Panc1 (cell line): Measurements from ENCODE around the gene TRIM45. TPM values are rescaled to one million over a fixed set of nuclear protein-coding genes. Genes with fewer than 3 reads are reported as not detected.
A peak's percentile ranks its signal among the peaks of the same experiment; 100 is the strongest.

Experiments used
- ATAC-seq: fragments of 200-7000 bp; cut with Tn5 transposase; 2 replicates; pipeline ENCODE4 v1.9.1; 2020; ENCODE audit warnings: mild to moderate bottlenecking, moderate library complexity
- BruUV-seq: library from RNA; stranded (reverse); fragments of 400-500 nt; replicated peaks from 2 replicates; lab custom pipeline; 2021; lab: Mats Ljungman, UMichigan
- CTCF ChIA-PET: fragments of 300-600 bp; sonication (Branson Sonifier 250); formaldehyde crosslinking; loops from one replicate; lab custom pipeline; 2022; ENCODE audit warnings: antibody characterized with exemption; lab: Charles Lee
- POLR2A ChIA-PET: fragments of 300-600 bp; sonication (Branson Sonifier 250); formaldehyde crosslinking; loops from one replicate; lab custom pipeline; 2022; ENCODE audit warnings: antibody characterized with exemption; lab: Charles Lee
- DNase-seq: peaks from one replicate; pipeline ENCODE4 v3.0.0-alpha.2; 2010; ENCODE audit warnings: low read depth, low spot score
- H3K27ac ChIP-seq: 2 replicates; pipeline ENCODE4 v1.5.1; 2011; ENCODE audit warnings: mild to moderate bottlenecking, low read length, inconsistent platforms
- H3K27me3 ChIP-seq: fragments of 200-500 bp; sonication (Bioruptor generic); 2 replicates; pipeline ENCODE4 v1.6.0; 2014; ENCODE audit warnings: low read length, inconsistent platforms; ENCODE audit not compliant: control insufficient read depth, insufficient read depth
- H3K36me3 ChIP-seq: fragments of 200-500 bp; sonication (Bioruptor generic); 2 replicates; pipeline ENCODE4 v1.5.1; 2014; ENCODE audit warnings: inconsistent platforms, mild to moderate bottlenecking, low read length, moderate library complexity; ENCODE audit not compliant: control insufficient read depth, insufficient read depth
- H3K4me1 ChIP-seq: 2 replicates; pipeline ENCODE4 v1.5.1; 2011; ENCODE audit warnings: inconsistent platforms, mild to moderate bottlenecking, low read length, moderate library complexity; ENCODE audit not compliant: control insufficient read depth, insufficient read depth
- H3K4me3 ChIP-seq, 2 experiments: 2 replicates each; pipeline ENCODE4 v1.5.1; 2011 to 2012; ENCODE audit warnings: low read depth in 2 of 2, low read length in 2 of 2, mild to moderate bottlenecking in 2 of 2, inconsistent platforms in 1 of 2, moderate library complexity in 1 of 2
- H3K9me3 ChIP-seq: fragments of 200-500 bp; sonication (Bioruptor generic); 2 replicates; pipeline ENCODE4 v1.5.1; 2014; ENCODE audit warnings: low read depth, mild to moderate bottlenecking, inconsistent platforms, low read length, moderate library complexity; ENCODE audit not compliant: control insufficient read depth, insufficient read depth
- POLR2AphosphoS5 ChIP-seq: IDR thresholded peaks from 2 replicates; pipeline ENCODE4 v1.6.1; 2012; ENCODE audit warnings: mild to moderate bottlenecking, low read depth, low read length, moderate library complexity
- SIN3A ChIP-seq: IDR thresholded peaks from 2 replicates; pipeline ENCODE4 v1.6.1; 2012; ENCODE audit warnings: low read depth, mild to moderate bottlenecking, low read length, moderate library complexity, borderline replicate concordance; ENCODE audit not compliant: insufficient read depth
- TCF7L2 ChIP-seq: IDR thresholded peaks from 2 replicates; pipeline ENCODE4 v1.6.1; 2011; ENCODE audit warnings: mild to moderate bottlenecking, low read depth, low read length, inconsistent platforms
- in situ Hi-C: cut with HindIII; loops from 2 replicates; pipeline ENCODE4 v1.10.0; 2016; ENCODE audit warnings: low sequenced_read_pairs, low pct_unique_long_range_greater_than_20kb
- intact Hi-C: fragments of 100-400 bp; cut with micrococcal nuclease; formaldehyde crosslinking; loops from one replicate; pipeline ENCODE4 v1.10.0; 2022; ENCODE audit not compliant: unreplicated experiment
- total RNA-seq: library from RNA; stranded (reverse); gene quantifications from one replicate; pipeline ENCODE4 v1.2.1, GENCODE V29; 2021; ENCODE audit not compliant: unreplicated experiment
- TF ChIP-seq, protein P1 (sequence below), 2 experiments: IDR thresholded peaks; 2 replicates each; pipeline ENCODE4 v1.6.1; 2011 to 2012; ENCODE audit warnings: low read depth in 2 of 2, control low read depth in 1 of 2, low read length in 1 of 2, mild to moderate bottlenecking in 1 of 2, moderate library complexity in 1 of 2; ENCODE audit not compliant: insufficient read depth in 1 of 2
- TF ChIP-seq, protein P2 (sequence below): fragments of 450-650 bp; IDR thresholded peaks from 2 replicates; pipeline ENCODE4 v1.5.1; 2017; ENCODE audit warnings: mild to moderate bottlenecking

TRIM45 gene
- total RNA-seq, 1 experiment from 2014 or later, result 4.7 TPM

DNA sequence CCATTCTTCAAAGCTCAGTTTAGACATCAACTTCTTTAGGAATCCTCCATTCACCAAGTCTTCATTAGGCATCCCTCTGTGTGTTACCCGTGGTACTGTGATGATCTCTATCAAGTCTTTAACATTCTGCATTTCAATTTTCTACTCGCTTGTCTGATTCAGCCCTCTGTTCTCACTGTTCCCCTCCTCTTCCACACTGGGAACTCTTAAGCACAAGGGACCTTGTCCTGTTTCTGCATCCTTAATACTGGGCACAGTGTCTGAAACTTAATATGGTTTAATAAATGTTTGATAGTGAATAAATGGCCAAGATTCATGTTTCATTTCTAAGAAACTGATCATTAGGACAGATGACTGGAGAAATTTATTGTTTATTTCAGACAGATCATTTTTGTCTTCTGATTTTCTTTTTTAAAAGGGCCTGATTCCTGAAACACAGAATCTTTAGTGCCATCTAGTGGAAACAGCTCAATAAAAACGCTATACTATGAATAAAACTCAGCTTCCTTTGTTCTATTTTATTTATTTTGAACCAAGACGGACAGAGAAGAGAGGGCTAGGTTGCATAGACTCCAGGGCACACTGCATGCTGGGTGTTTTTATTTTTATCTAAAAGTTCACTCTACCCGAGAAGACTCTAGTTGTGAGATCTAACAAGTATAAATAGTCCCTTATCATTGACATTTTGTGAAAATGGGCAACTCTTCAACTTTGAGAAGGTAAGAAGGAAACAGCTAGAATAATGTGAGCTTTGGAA lies 7.0 kb upstream of the TRIM45 start:
- H3K27me3 ChIP-seq, result peaks cover 2% of the 10 kb centered on the region; the same call in 1 of the 2 replicates
- H3K36me3 ChIP-seq, result no peaks in the 10 kb centered on the region
- ChIA-PET CTCF (interaction anchor here (0.6 to 1.0 kb wide), 2 partner anchors 61 to 156 kb away, joined by 3 to 6 read pairs; no protein-coding TSS in a partner anchor), POLR2A (interaction anchor here (0.6 to 0.7 kb wide), 2 partner anchors 11 to 20 kb away, joined by 3 read pairs; no protein-coding TSS in a partner anchor)
- H3K27ac ChIP-seq, result no peak overlapping the region
- intact Hi-C loops, result loop anchor here (5.0 kb wide), 1 partner anchor 154 kb away; no protein-coding TSS in a partner anchor
- no TSS peak for BruUV-seq
- DNase-seq (no peak), ATAC-seq (no peak)
- H3K9me3 ChIP-seq, result no peaks in the 10 kb centered on the region
- no peaks in the 10 kb centered on the region for H3K4me1 ChIP-seq
- no peak overlapping the region for H3K4me3 ChIP-seq
- TF ChIP-seq, protein P1, sequence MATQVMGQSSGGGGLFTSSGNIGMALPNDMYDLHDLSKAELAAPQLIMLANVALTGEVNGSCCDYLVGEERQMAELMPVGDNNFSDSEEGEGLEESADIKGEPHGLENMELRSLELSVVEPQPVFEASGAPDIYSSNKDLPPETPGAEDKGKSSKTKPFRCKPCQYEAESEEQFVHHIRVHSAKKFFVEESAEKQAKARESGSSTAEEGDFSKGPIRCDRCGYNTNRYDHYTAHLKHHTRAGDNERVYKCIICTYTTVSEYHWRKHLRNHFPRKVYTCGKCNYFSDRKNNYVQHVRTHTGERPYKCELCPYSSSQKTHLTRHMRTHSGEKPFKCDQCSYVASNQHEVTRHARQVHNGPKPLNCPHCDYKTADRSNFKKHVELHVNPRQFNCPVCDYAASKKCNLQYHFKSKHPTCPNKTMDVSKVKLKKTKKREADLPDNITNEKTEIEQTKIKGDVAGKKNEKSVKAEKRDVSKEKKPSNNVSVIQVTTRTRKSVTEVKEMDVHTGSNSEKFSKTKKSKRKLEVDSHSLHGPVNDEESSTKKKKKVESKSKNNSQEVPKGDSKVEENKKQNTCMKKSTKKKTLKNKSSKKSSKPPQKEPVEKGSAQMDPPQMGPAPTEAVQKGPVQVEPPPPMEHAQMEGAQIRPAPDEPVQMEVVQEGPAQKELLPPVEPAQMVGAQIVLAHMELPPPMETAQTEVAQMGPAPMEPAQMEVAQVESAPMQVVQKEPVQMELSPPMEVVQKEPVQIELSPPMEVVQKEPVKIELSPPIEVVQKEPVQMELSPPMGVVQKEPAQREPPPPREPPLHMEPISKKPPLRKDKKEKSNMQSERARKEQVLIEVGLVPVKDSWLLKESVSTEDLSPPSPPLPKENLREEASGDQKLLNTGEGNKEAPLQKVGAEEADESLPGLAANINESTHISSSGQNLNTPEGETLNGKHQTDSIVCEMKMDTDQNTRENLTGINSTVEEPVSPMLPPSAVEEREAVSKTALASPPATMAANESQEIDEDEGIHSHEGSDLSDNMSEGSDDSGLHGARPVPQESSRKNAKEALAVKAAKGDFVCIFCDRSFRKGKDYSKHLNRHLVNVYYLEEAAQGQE (IDR thresholded peaks at IDR 0.05; ENCODE audit: insufficient read depth in 1 of 2, low read depth in 2 of 2, low read length in 1 of 2), result no peak
- TF ChIP-seq TCF7L2 (no peak), POLR2AphosphoS5 (no peak), SIN3A (no peak)
- TF ChIP-seq, protein P2, sequence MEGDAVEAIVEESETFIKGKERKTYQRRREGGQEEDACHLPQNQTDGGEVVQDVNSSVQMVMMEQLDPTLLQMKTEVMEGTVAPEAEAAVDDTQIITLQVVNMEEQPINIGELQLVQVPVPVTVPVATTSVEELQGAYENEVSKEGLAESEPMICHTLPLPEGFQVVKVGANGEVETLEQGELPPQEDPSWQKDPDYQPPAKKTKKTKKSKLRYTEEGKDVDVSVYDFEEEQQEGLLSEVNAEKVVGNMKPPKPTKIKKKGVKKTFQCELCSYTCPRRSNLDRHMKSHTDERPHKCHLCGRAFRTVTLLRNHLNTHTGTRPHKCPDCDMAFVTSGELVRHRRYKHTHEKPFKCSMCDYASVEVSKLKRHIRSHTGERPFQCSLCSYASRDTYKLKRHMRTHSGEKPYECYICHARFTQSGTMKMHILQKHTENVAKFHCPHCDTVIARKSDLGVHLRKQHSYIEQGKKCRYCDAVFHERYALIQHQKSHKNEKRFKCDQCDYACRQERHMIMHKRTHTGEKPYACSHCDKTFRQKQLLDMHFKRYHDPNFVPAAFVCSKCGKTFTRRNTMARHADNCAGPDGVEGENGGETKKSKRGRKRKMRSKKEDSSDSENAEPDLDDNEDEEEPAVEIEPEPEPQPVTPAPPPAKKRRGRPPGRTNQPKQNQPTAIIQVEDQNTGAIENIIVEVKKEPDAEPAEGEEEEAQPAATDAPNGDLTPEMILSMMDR, result peak; percentile 56
- in situ Hi-C loops, result no loop called here

DNA sequence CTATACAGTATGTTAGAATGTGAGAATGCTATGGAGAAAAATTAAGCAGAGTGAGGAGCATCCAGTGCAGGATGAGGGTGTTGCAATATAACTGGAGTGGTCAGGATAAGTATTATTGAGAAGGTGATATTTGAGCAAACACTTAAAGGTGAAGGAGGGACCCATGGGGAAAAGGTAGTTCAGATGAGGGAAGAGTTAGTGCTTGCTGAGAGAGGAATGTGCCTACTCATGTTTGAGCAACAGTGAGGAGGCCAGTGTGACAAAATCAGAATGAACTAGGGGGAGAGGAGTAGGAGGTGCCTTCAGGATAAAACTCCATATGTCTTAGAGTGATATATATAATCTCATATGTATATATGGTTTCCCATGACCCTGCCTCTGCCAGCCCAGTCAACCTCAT lies 6.2 kb upstream of the TRIM45 start:
- POLR2A ChIA-PET, result no interaction called here
- Histone ChIP-seq H3K9me3 (no peaks in the 10 kb centered on the region), H3K36me3 (no peaks in the 10 kb centered on the region), H3K4me3 (no peak overlapping the region), H3K27ac (no peak overlapping the region), H3K27me3 (peaks cover 2% of the 10 kb centered on the region; the same call in 1 of the 2 replicates), H3K4me1 (no peaks in the 10 kb centered on the region)
- intact Hi-C loops, result loop anchor here (5.0 kb wide), 1 partner anchor 155 kb away; no protein-coding TSS in a partner anchor
- CTCF ChIA-PET, result no interaction called here
- ATAC-seq (no peak), DNase-seq (no peak)
- in situ Hi-C loops, result no loop called here
- TF ChIP-seq, protein P1 (IDR thresholded peaks at IDR 0.05; ENCODE audit: insufficient read depth in 1 of 2, low read depth in 2 of 2, low read length in 1 of 2), result no peak
- TF ChIP-seq, protein P2, result no peak
- TF ChIP-seq TCF7L2 (no peak), SIN3A (no peak), POLR2AphosphoS5 (no peak)
- BruUV-seq, result no TSS peak
